Tibial artery (tissue), 4 donors: ENCODE results near the gene HCN3.

Experiments used
- DNase-seq, 2 donors: peaks; one replicate each; pipeline ENCODE4 v3.0.0-alpha.2; 2019
- H3K27ac ChIP-seq, 2 donors: fragments of 200-600 bp; sonication (generic) in 1 of 2; 1 replicate in 1 of 2; 2 replicates in 1 of 2; pipeline ENCODE4 v1.5.1; 2018 to 2019; ENCODE audit warnings: mild to moderate bottlenecking in 1 of 2
- H3K27me3 ChIP-seq, 2 donors: fragments of 200-600 bp; sonication (generic) in 1 of 2; one replicate each; pipeline versions ENCODE4 v1.5.1 to v1.6.0; 2016 to 2019
- H3K36me3 ChIP-seq, 3 donors: fragments of 200-600 bp; sonication (generic) in 2 of 3; one replicate each; pipeline ENCODE4 v1.5.1; 2016 to 2019; ENCODE audit warnings: mild to moderate bottlenecking in 2 of 3
- H3K4me1 ChIP-seq, 4 donors: fragments of 200-600 bp; sonication (generic) in 2 of 4; 1 replicate in 3 of 4; 2 replicates in 1 of 4; pipeline ENCODE4 v1.5.1; 2016 to 2019
- H3K4me3 ChIP-seq, 2 donors: fragments of 200-600 bp; sonication (generic) in 1 of 2; 1 replicate in 1 of 2; 2 replicates in 1 of 2; pipeline ENCODE4 v1.5.1; 2018 to 2019; ENCODE audit warnings: mild to moderate bottlenecking in 2 of 2
- H3K9me3 ChIP-seq, 3 donors: fragments of 200-600 bp; sonication (generic) in 1 of 3; one replicate each; pipeline ENCODE4 v1.5.1; 2016 to 2019
- CTCF ChIP-seq, 2 experiments: fragments of 200-600 bp in 1 of 2; fragments of 450-650 bp in 1 of 2; IDR thresholded peaks; one replicate each; pipeline ENCODE4 v1.5.1; 2017 to 2019; ENCODE audit warnings: antibody characterized with exemption in 2 of 2, mild to moderate bottlenecking in 1 of 2, moderate library complexity in 1 of 2
- intact Hi-C: fragments of 100-400 bp; cut with DNase I; formaldehyde crosslinking; loops from one replicate; pipeline ENCODE4 v1.15.0; 2023; ENCODE audit warnings: low total_unique reads

Gene HCN3

GRCh38 chr1:155260276-155260675 is 17.0 kb upstream of the HCN3 start:
- H3K4me3 ChIP-seq: no peak overlapping the region
- no peaks in the 10 kb centered on the region for H3K27me3 ChIP-seq
- peaks cover 0 to 36% (median 28%) of the 10 kb centered on the region in 4 donors for H3K4me1 ChIP-seq
- TF ChIP-seq CTCF (IDR thresholded peaks at IDR 0.05): no peak
- H3K36me3 ChIP-seq: peaks cover 15 to 70% (median 36%) of the 10 kb centered on the region in 3 donors
- no peaks in the 10 kb centered on the region for H3K9me3 ChIP-seq
- H3K27ac ChIP-seq: no peak overlapping the region
- intact Hi-C loops: no loop called here
- DNase-seq: no peak

GRCh38 chr1:155261493-155261851 is 15.8 kb upstream of the HCN3 start:
- no peak for DNase-seq
- no peak for TF ChIP-seq CTCF (IDR thresholded peaks at IDR 0.05)
- Histone ChIP-seq H3K27ac (peak overlapping the region; percentile 83 to 91), H3K4me1 (peaks cover 0 to 27% (median 22%) of the 10 kb centered on the region in 4 donors), H3K27me3 (no peaks in the 10 kb centered on the region), H3K36me3 (peaks cover 26 to 76% (median 48%) of the 10 kb centered on the region in 3 donors), H3K4me3 (peak overlapping the region; percentile 72 to 87), H3K9me3 (no peaks in the 10 kb centered on the region)
- intact Hi-C loops: no loop called here

- DNase-seq: peak; percentile 98
- peaks cover 32 to 76% (median 53%) of the 10 kb centered on the region in 3 donors for H3K36me3 ChIP-seq
- peak within 1 kb of the TSS; percentile 72 to 87 for H3K4me3 ChIP-seq
- H3K27me3 ChIP-seq: no peaks in the 10 kb centered on the region
- intact Hi-C loops: no loop called here
- peak within 1 kb of the TSS; percentile 83 to 91 for H3K27ac ChIP-seq
- peaks cover 0 to 25% (median 22%) of the 10 kb centered on the region in 4 donors for H3K4me1 ChIP-seq
- H3K9me3 ChIP-seq: no peaks in the 10 kb centered on the region
- no peak for TF ChIP-seq CTCF (IDR thresholded peaks at IDR 0.05)
Measured at GRCh38 chr1:155261852-155262673, 15.2 kb upstream of the HCN3 start, which contains the start of gene SCAMP3. SCAMP3 (minus strand) TSS chr1:155262360; CDS start chr1:155262151, 209 bp downstream.

- DNase-seq: no peak
- intact Hi-C loops: no loop called here
- Histone ChIP-seq H3K36me3 (peaks cover 42 to 76% (median 64%) of the 10 kb centered on the region in 3 donors), H3K27me3 (no peaks in the 10 kb centered on the region), H3K9me3 (no peaks in the 10 kb centered on the region), H3K4me3 (no peak overlapping the region), H3K4me1 (peaks cover 0 to 25% (median 22%) of the 10 kb centered on the region in 4 donors), H3K27ac (peak overlapping the region; percentile 83 to 91)
- TF ChIP-seq CTCF (IDR thresholded peaks at IDR 0.05): no peak
Measured at GRCh38 chr1:155263067-155263466, 14.2 kb upstream of the HCN3 start.

- Histone ChIP-seq H3K9me3 (no peaks in the 10 kb centered on the region), H3K27ac (no peak overlapping the region), H3K27me3 (no peaks in the 10 kb centered on the region), H3K36me3 (peaks cover 70 to 85% (median 81%) of the 10 kb centered on the region in 3 donors), H3K4me1 (peaks cover 0 to 17% (median 11%) of the 10 kb centered on the region in 4 donors), H3K4me3 (no peak overlapping the region)
- no peak for TF ChIP-seq CTCF (IDR thresholded peaks at IDR 0.05)
- DNase-seq: no peak
- intact Hi-C loops: no loop called here
Measured at GRCh38 chr1:155266553-155266952, 10.7 kb upstream of the HCN3 start.
